Adrenal gland (tissue), 12 donors: ENCODE results near the gene COL4A1. TPM values are rescaled to one million over a fixed set of nuclear protein-coding genes. Genes with fewer than 3 reads are reported as not detected.

ENCODE experiments used
- DNase-seq, 7 donors: peaks; one replicate each; pipeline ENCODE4 v3.0.0-alpha.2; 2019 to 2020
- H3K27ac ChIP-seq, 5 donors: fragments of 200-600 bp; sonication (generic) in 4 of 5; 1 replicate in 3 of 5; 2 replicates in 2 of 5; pipeline versions ENCODE4 v1.5.1 to v1.8.0; 2016 to 2020; ENCODE audit warnings: mild to moderate bottlenecking in 1 of 5
- H3K27me3 ChIP-seq: fragments of 200-600 bp; 2 replicates; pipeline ENCODE4 v1.8.0; 2021
- H3K36me3 ChIP-seq, 2 donors: fragments of 200-600 bp; replicated peaks in 1 of 2; 1 replicate in 1 of 2; 2 replicates in 1 of 2; pipeline versions ENCODE4 v1.5.1 to v1.8.0; 2018 to 2022
- H3K4me1 ChIP-seq, 2 donors: fragments of 200-600 bp; replicated peaks in 1 of 2; 1 replicate in 1 of 2; 2 replicates in 1 of 2; pipeline versions ENCODE4 v1.5.1 to v1.8.0; 2018 to 2021
- H3K4me3 ChIP-seq, 4 donors: fragments of 200-600 bp; sonication (generic) in 3 of 4; one replicate each; pipeline ENCODE4 v1.5.1; 2016 to 2018
- H3K9me3 ChIP-seq, 3 donors: fragments of 200-600 bp; sonication (generic) in 1 of 3; replicated peaks in 1 of 3; 1 replicate in 2 of 3; 2 replicates in 1 of 3; pipeline versions ENCODE4 v1.5.1 to v1.8.0; 2016 to 2021
- POLR2A ChIP-seq, 2 donors: fragments of 450-650 bp; IDR thresholded peaks; one replicate each; pipeline ENCODE4 v1.6.1; 2017; ENCODE audit warnings: antibody characterized with exemption in 2 of 2, mild to moderate bottlenecking in 2 of 2, moderate library complexity in 1 of 2
- WGBS, 4 donors: extraction: QIAGEN DNeasy Blood & Tissue Kit in 2 of 4; methylation state at CpG; one replicate each; pipeline versions ENCODE4 v1.1.5 to v1.1.7; 2013 to 2017; 5-methylcytosine and 5-hydroxymethylcytosine counted together
- intact Hi-C, 2 donors: fragments of 100-400 bp; cut with DNase I; formaldehyde crosslinking; loops; one replicate each; pipeline versions ENCODE4 v1.14.1 to v1.15.0; 2022 to 2023
- polyA plus RNA-seq, 3 donors: library from polyadenylated mRNA; stranded (reverse); fragments of 200-250 nt in 2 of 3; fragments of 350-450 nt in 1 of 3; fragmentation: Illumina TruSeq in 1 of 3; extraction: RNeasy Lipid Tissue Mini Kit (QIAGEN cat#74804) in 1 of 3; gene quantifications; one replicate each; pipeline ENCODE4 v1.2.3, GENCODE V29; 2013 to 2014
- total RNA-seq, 9 donors: library from RNA; depleted of rRNA in 4 of 9; stranded (reverse); fragments of >200 nt in 4 of 9; fragments of 120-200 nt in 1 of 9; fragmentation: NEBNext Ultra II Directional in 1 of 9; extraction: Animal tissue kit (Norgen Biotek cat#: 25700) in 1 of 9; gene quantifications; one replicate each; pipeline versions ENCODE4 v1.1.0 to v1.2.4, GENCODE V29; 2013 to 2023
- TF ChIP-seq, protein P1 (sequence below), 6 experiments: fragments of 450-650 bp in 4 of 6; fragments of 200-600 bp in 2 of 6; sonication (generic) in 1 of 6; IDR thresholded peaks; 1 replicate in 5 of 6; 2 replicates in 1 of 6; pipeline versions ENCODE4 v1.5.1 to v1.8.0; 2016 to 2021; ENCODE audit warnings: antibody characterized with exemption in 6 of 6, mild to moderate bottlenecking in 2 of 6, moderate library complexity in 1 of 6
- donor health status: healthy with polysubstance abuse.
- donor health status: Bipolar disorder and iron deficiency.
- donor health status: DM: yes; HTN: yes; CAD: no.
- donor health status: DM: no; HTN: no; CAD: no.
- donor health status: DM: no; HTN: no; CAD: no.
- donor health status: DM: yes; HTN: yes; CAD: no.

The COL4A1 gene
- total and polyA plus RNA-seq, 12 donors: 62.4 to 364 (median 183) TPM

DNA sequence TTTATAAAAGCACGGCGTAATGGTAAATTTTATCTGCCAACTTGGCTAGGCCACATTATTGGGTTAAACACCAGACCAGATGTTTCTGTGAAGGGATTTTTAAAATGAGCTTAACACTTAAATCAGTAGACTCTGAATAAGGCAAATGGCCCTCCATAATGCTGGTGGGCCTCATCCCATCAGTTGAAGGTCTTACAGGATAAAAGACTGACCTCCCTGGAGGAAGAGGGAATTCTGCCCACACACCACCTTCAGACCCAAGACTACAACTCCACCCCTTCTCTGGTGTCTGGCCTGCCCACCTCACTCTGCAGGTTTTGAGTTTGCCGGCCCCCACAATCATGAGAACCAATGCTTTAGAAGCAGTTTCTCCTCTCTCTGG, 96.4 kb downstream of the COL4A1 start:
- intact Hi-C loops: no loop called here
- 96 to 100% (median 98%) methylated on average over 3 of the region's 3 CpGs for WGBS, 4 donors

DNA sequence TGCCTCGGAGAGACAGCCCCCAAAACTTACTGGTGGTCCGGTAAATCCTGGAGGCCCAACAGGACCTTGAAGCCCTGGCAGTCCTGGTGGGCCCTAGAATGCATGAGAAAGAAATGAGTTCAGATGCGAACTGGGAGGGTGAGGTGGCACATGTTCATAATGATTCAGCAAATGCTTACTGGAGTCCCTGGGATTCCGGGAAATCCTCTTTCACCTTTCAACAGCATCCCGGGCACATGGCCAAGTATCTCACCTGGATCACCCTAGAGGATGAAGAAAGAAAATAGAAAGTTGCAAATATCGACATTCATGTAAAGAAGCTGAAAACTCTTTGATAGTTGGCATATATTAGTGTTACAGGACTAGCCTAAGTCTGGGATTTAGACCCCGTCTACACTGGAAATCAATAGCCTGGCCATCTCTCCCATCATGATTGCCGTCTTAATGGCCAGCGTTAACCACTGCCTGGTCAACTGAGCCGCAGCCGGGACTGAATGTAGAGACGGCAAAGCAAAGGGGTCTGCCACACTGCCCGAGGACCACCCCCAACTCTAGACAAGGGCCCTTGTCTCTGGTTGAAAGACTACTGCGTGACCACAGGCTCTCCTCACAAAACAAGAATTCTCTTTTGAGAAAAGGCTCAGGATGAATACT, 96.9 kb downstream of the COL4A1 start:
- 85 to 92% (median 88%) methylated on average over 14 of the region's 14 CpGs for WGBS, 4 donors
- H3K27ac ChIP-seq: no peak overlapping the region
- TF ChIP-seq, protein P1, sequence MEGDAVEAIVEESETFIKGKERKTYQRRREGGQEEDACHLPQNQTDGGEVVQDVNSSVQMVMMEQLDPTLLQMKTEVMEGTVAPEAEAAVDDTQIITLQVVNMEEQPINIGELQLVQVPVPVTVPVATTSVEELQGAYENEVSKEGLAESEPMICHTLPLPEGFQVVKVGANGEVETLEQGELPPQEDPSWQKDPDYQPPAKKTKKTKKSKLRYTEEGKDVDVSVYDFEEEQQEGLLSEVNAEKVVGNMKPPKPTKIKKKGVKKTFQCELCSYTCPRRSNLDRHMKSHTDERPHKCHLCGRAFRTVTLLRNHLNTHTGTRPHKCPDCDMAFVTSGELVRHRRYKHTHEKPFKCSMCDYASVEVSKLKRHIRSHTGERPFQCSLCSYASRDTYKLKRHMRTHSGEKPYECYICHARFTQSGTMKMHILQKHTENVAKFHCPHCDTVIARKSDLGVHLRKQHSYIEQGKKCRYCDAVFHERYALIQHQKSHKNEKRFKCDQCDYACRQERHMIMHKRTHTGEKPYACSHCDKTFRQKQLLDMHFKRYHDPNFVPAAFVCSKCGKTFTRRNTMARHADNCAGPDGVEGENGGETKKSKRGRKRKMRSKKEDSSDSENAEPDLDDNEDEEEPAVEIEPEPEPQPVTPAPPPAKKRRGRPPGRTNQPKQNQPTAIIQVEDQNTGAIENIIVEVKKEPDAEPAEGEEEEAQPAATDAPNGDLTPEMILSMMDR (IDR thresholded peaks at IDR 0.05): no peak
- no peak for TF ChIP-seq POLR2A (IDR thresholded peaks at IDR 0.05)
- no peaks in the 10 kb centered on the region for H3K4me1 ChIP-seq
- no peaks in the 10 kb centered on the region for H3K27me3 ChIP-seq
- peaks cover 0 to 58% of the 10 kb centered on the region in 2 donors for H3K36me3 ChIP-seq
- intact Hi-C loops: no loop called here
- H3K4me3 ChIP-seq: no peak overlapping the region
- no peak for DNase-seq
- H3K9me3 ChIP-seq: no peaks in the 10 kb centered on the region

More for the DNA sequence above, 96.4 kb downstream of the COL4A1 start:
- Histone ChIP-seq H3K36me3 (peaks cover 0 to 55% of the 10 kb centered on the region in 2 donors), H3K4me3 (no peak overlapping the region), H3K4me1 (no peaks in the 10 kb centered on the region), H3K9me3 (no peaks in the 10 kb centered on the region), H3K27ac (no peak overlapping the region), H3K27me3 (no peaks in the 10 kb centered on the region)
- TF ChIP-seq, protein P1 (IDR thresholded peaks at IDR 0.05): no peak
- TF ChIP-seq POLR2A (IDR thresholded peaks at IDR 0.05): no peak
- DNase-seq: no peak

DNA sequence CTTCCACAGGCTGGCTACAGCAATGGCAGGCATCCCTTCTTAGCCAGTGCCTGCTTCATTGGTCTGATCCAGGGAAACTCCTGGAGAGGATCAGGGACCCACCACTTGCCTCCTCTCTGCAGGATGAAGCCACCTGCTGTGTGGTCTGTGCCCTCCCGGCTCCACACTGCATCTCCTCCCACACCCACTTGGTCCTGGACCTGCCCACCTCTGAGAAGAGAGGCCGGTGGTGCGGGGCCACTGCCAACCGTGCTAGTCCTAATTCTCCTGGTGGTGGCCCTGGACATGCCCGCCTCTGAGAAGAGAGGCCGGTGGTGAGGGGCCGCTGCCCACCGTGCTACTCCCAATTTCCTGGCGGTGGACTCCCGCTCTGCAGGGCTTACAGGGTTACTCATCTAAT, 98.8 kb downstream of the COL4A1 start:
- 93 to 98% (median 96%) methylated on average over 7 to 10 of the region's 10 CpGs for WGBS, 4 donors
- no peak for DNase-seq
- H3K4me3 ChIP-seq: no peak overlapping the region
- no peaks in the 10 kb centered on the region for H3K27me3 ChIP-seq
- H3K9me3 ChIP-seq: no peaks in the 10 kb centered on the region
- H3K4me1 ChIP-seq: no peaks in the 10 kb centered on the region
- intact Hi-C loops: no loop called here
- no peak overlapping the region for H3K27ac ChIP-seq
- TF ChIP-seq POLR2A (IDR thresholded peaks at IDR 0.05): no peak
- TF ChIP-seq, protein P1 (IDR thresholded peaks at IDR 0.05): no peak
- H3K36me3 ChIP-seq: peaks cover 0 to 60% of the 10 kb centered on the region in 2 donors

DNA sequence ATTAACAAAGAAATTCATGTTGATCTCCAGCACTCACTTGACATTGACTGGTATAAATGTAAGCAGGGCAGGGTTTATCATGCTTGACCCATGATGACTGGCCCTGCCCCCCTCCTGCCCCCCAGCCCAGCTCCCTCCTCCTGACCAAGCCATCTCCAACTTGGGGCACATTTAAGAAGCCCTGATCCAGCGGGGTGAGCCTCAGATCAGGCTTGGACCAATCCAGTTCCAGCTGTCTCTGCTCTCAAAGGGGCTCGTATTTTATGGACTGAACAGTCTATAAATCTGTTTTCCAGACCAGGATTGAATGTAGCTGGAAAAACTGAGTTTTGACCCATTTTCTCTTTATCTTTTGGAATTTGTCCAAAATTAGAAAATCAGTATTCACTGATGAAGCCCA, 100.0 kb downstream of the COL4A1 start:
- Histone ChIP-seq H3K4me1 (no peaks in the 10 kb centered on the region), H3K4me3 (no peak overlapping the region), H3K27me3 (no peaks in the 10 kb centered on the region), H3K36me3 (peaks cover 0 to 56% of the 10 kb centered on the region in 2 donors), H3K9me3 (no peaks in the 10 kb centered on the region), H3K27ac (no peak overlapping the region)
- no peak for TF ChIP-seq POLR2A (IDR thresholded peaks at IDR 0.05)
- TF ChIP-seq, protein P1 (IDR thresholded peaks at IDR 0.05): no peak
- no peak for DNase-seq
- 42 to 100% (median 62%) methylated on average over 1 to 2 of the region's 2 CpGs for WGBS, 4 donors
- intact Hi-C loops: no loop called here
